GM18873 (cell line): ENCODE results near the gene TBX15.

Experiments used
- ATAC-seq: cut with Tn5 transposase; IDR thresholded peaks from one replicate; pipeline ENCODE4 v1.9.1; 2021; ENCODE audit warnings: mild to moderate bottlenecking, moderate library complexity, moderate number of reproducible peaks; ENCODE audit not compliant: unreplicated experiment, low FRiP score

Gene TBX15

GRCh38 chr1:119002028-119002686 is 14.0 kb upstream of the TBX15 start:
- no peak for ATAC-seq

GRCh38 chr1:119001181-119002027 is 13.3 kb upstream of the TBX15 start:
- ATAC-seq, result no peak

GRCh38 chr1:119000371-119001180 is 12.4 kb upstream of the TBX15 start:
- no peak for ATAC-seq

- ATAC-seq, result no peak
These were observed 11.4 kb upstream of the TBX15 start for GRCh38 chr1:118999348-119000071.

- ATAC-seq, result no peak
These were observed 10.0 kb upstream of the TBX15 start for GRCh38 chr1:118998171-118998570.

GRCh38 chr1:118997225-118997624 is 9.1 kb upstream of the TBX15 start:
- no peak for ATAC-seq

- no peak for ATAC-seq
These were observed 7.3 kb upstream of the TBX15 start for GRCh38 chr1:118995312-118996016.

GRCh38 chr1:118993700-118994026 is 5.5 kb upstream of the TBX15 start:
- ATAC-seq, result no peak

- no peak for ATAC-seq
These were observed 4.9 kb upstream of the TBX15 start for GRCh38 chr1:118992868-118993699.

- ATAC-seq, result no peak
These were observed 4.2 kb upstream of the TBX15 start for GRCh38 chr1:118992237-118992825.

GRCh38 chr1:118991448-118991847 is 3.3 kb upstream of the TBX15 start:
- no peak for ATAC-seq

- ATAC-seq, result no peak
These were observed 2.5 kb upstream of the TBX15 start for GRCh38 chr1:118990513-118991152.

GRCh38 chr1:118989878-118990378 is 1.8 kb upstream of the TBX15 start:
- ATAC-seq, result no peak

- ATAC-seq, result no peak
These were observed 1.1 kb upstream of the TBX15 start for GRCh38 chr1:118989006-118989815.

GRCh38 chr1:118987468-118988185 is 516 bp downstream of the TBX15 start:
- no peak for ATAC-seq

GRCh38 chr1:118986555-118987467 is 1.3 kb downstream of the TBX15 start:
- no peak for ATAC-seq
